IPS-15b (cell line): ENCODE results near the gene KATNIP.
A peak's percentile ranks its signal among the peaks of the same experiment; 100 is the strongest.

Source experiments
- H3K27me3 ChIP-seq: one replicate; pipeline ENCODE4 v1.6.1; 2013; ENCODE audit warnings: low read length; ENCODE audit not compliant: control insufficient read depth, insufficient read depth
- H3K36me3 ChIP-seq: one replicate; pipeline ENCODE4 v1.6.1; 2013; ENCODE audit warnings: low read length; ENCODE audit not compliant: control insufficient read depth, insufficient read depth
- H3K4me1 ChIP-seq: one replicate; pipeline ENCODE4 v1.6.1; 2013; ENCODE audit warnings: mild to moderate bottlenecking, low read length; ENCODE audit not compliant: control insufficient read depth, insufficient read depth
- H3K4me3 ChIP-seq: one replicate; pipeline ENCODE4 v1.5.1; 2013; ENCODE audit warnings: low read depth, low read length
- H3K9ac ChIP-seq: one replicate; pipeline ENCODE4 v1.6.1; 2013; ENCODE audit warnings: low read depth, mild to moderate bottlenecking, low read length
- H3K9me3 ChIP-seq: one replicate; pipeline ENCODE4 v1.6.1; 2013; ENCODE audit warnings: mild to moderate bottlenecking, low read length; ENCODE audit not compliant: control insufficient read depth, insufficient read depth

Gene KATNIP

GRCh38 chr16:27539636-27540035 lies 10.3 kb upstream of the KATNIP start:
- H3K36me3 ChIP-seq = peaks cover 60% of the 10 kb centered on the region
- H3K4me3 ChIP-seq = no peak overlapping the region
- H3K9me3 ChIP-seq = no peaks in the 10 kb centered on the region
- no peaks in the 10 kb centered on the region for H3K27me3 ChIP-seq
- H3K9ac ChIP-seq = no peak overlapping the region
- H3K4me1 ChIP-seq = no peaks in the 10 kb centered on the region

- H3K9me3 ChIP-seq = no peaks in the 10 kb centered on the region
- no peaks in the 10 kb centered on the region for H3K27me3 ChIP-seq
- no peak overlapping the region for H3K4me3 ChIP-seq
- peaks cover 5% of the 10 kb centered on the region for H3K4me1 ChIP-seq
- H3K36me3 ChIP-seq = peaks cover 45% of the 10 kb centered on the region
- H3K9ac ChIP-seq = no peak overlapping the region
These were observed 6.1 kb upstream of the KATNIP start for GRCh38 chr16:27543801-27544200.

GRCh38 chr16:27544671-27545070 lies 5.3 kb upstream of the KATNIP start:
- Histone ChIP-seq H3K36me3 (peaks cover 40% of the 10 kb centered on the region), H3K4me3 (no peak overlapping the region), H3K4me1 (peaks cover 5% of the 10 kb centered on the region), H3K27me3 (no peaks in the 10 kb centered on the region), H3K9me3 (no peaks in the 10 kb centered on the region), H3K9ac (no peak overlapping the region)

GRCh38 chr16:27547134-27547533 lies 2.8 kb upstream of the KATNIP start:
- H3K9me3 ChIP-seq = no peaks in the 10 kb centered on the region
- H3K9ac ChIP-seq = no peak overlapping the region
- peaks cover 27% of the 10 kb centered on the region for H3K36me3 ChIP-seq
- no peaks in the 10 kb centered on the region for H3K27me3 ChIP-seq
- peaks cover 5% of the 10 kb centered on the region for H3K4me1 ChIP-seq
- no peak overlapping the region for H3K4me3 ChIP-seq

- Histone ChIP-seq H3K4me1 (peaks cover 5% of the 10 kb centered on the region), H3K9me3 (no peaks in the 10 kb centered on the region), H3K27me3 (no peaks in the 10 kb centered on the region), H3K36me3 (peaks cover 20% of the 10 kb centered on the region), H3K4me3 (no peak overlapping the region), H3K9ac (no peak overlapping the region)
These were observed 2.1 kb upstream of the KATNIP start for GRCh38 chr16:27547851-27548250.

GRCh38 chr16:27549464-27549745 lies 539 bp upstream of the KATNIP start:
- H3K9me3 ChIP-seq = no peaks in the 10 kb centered on the region
- H3K27me3 ChIP-seq = no peaks in the 10 kb centered on the region
- H3K4me3 ChIP-seq = peak overlapping the region; percentile 90
- peak overlapping the region; percentile 47 for H3K9ac ChIP-seq
- peaks cover 5% of the 10 kb centered on the region for H3K4me1 ChIP-seq
- peaks cover 6% of the 10 kb centered on the region for H3K36me3 ChIP-seq

- Histone ChIP-seq H3K9ac (peak overlapping the region; percentile 41), H3K4me1 (peaks cover 5% of the 10 kb centered on the region), H3K9me3 (no peaks in the 10 kb centered on the region), H3K27me3 (no peaks in the 10 kb centered on the region), H3K36me3 (peaks cover 2% of the 10 kb centered on the region), H3K4me3 (peak overlapping the region; percentile 90)
These were observed 607 bp downstream of the KATNIP start for GRCh38 chr16:27550582-27550920.

- Histone ChIP-seq H3K9me3 (no peaks in the 10 kb centered on the region), H3K9ac (no peak overlapping the region), H3K4me1 (peaks cover 5% of the 10 kb centered on the region), H3K36me3 (no peaks in the 10 kb centered on the region), H3K4me3 (peak overlapping the region; percentile 90), H3K27me3 (no peaks in the 10 kb centered on the region)
These were observed 1.1 kb downstream of the KATNIP start for GRCh38 chr16:27551036-27551435.

GRCh38 chr16:27556471-27556870 lies 6.5 kb downstream of the KATNIP start:
- Histone ChIP-seq H3K36me3 (peaks cover 2% of the 10 kb centered on the region), H3K9ac (no peak overlapping the region), H3K4me3 (no peak overlapping the region), H3K27me3 (no peaks in the 10 kb centered on the region), H3K4me1 (no peaks in the 10 kb centered on the region), H3K9me3 (no peaks in the 10 kb centered on the region)

GRCh38 chr16:27558434-27558833 lies 8.5 kb downstream of the KATNIP start:
- no peaks in the 10 kb centered on the region for H3K9me3 ChIP-seq
- H3K27me3 ChIP-seq = no peaks in the 10 kb centered on the region
- peaks cover 2% of the 10 kb centered on the region for H3K36me3 ChIP-seq
- H3K4me3 ChIP-seq = no peak overlapping the region
- H3K4me1 ChIP-seq = no peaks in the 10 kb centered on the region
- H3K9ac ChIP-seq = no peak overlapping the region

GRCh38 chr16:27558932-27559331 lies 9.0 kb downstream of the KATNIP start:
- H3K9ac ChIP-seq = no peak overlapping the region
- no peak overlapping the region for H3K4me3 ChIP-seq
- H3K9me3 ChIP-seq = no peaks in the 10 kb centered on the region
- peaks cover 2% of the 10 kb centered on the region for H3K36me3 ChIP-seq
- no peaks in the 10 kb centered on the region for H3K27me3 ChIP-seq
- H3K4me1 ChIP-seq = no peaks in the 10 kb centered on the region

- Histone ChIP-seq H3K9ac (no peak overlapping the region), H3K4me3 (no peak overlapping the region), H3K4me1 (no peaks in the 10 kb centered on the region), H3K36me3 (peaks cover 2% of the 10 kb centered on the region), H3K27me3 (no peaks in the 10 kb centered on the region), H3K9me3 (no peaks in the 10 kb centered on the region)
These were observed 11.3 kb downstream of the KATNIP start for GRCh38 chr16:27561216-27561615.

- peaks cover 2% of the 10 kb centered on the region for H3K36me3 ChIP-seq
These were observed 14.3 kb downstream of the KATNIP start for GRCh38 chr16:27564224-27564623.

More at GRCh38 chr16:27564224-27564623, 14.3 kb downstream of the KATNIP start:
- Histone ChIP-seq H3K4me3 (no peak overlapping the region), H3K9ac (no peak overlapping the region), H3K4me1 (no peaks in the 10 kb centered on the region), H3K9me3 (no peaks in the 10 kb centered on the region), H3K27me3 (no peaks in the 10 kb centered on the region)
